ENCODE measurements around the gene ARL17B.
"Not testable (repeated sequence)": the region's sequence is repeated elsewhere in the genome, so short reads cannot be mapped to it uniquely, and the experiment has no call there.

The ARL17B gene

GRCh38 chr17:46249153-46249552, 112.4 kb downstream of the ARL17B start:
- not testable (repeated sequence) for DNase-seq (ENCODE audit: low read depth in 3 of 3)

- not testable (repeated sequence) for DNase-seq (ENCODE audit: low read depth in 3 of 3)
Measured at GRCh38 chr17:46244949-46245768, 116.4 kb downstream of the ARL17B start.

GRCh38 chr17:46244339-46244913, 117.1 kb downstream of the ARL17B start:
- DNase-seq (ENCODE audit: low read depth in 3 of 3) = not testable (repeated sequence)

DNA sequence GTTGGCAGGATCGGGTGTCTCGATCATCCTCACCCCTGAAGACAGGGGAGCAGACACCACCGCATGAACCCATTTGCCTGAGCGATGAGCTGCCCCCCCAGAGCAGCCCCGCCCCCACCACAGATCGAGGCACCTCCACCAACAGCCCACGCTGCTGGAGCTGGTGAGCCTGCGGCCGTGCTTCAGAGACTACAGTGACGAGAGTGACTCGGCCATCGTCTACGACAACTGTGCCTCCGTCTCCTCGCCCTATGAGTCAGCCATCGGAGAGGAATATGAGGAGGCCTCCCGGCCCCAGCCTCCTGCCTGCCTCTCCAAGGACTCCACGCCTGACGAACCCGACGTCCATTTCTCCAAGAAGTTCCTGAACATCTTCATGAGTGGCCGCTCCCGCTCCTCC, 117.6 kb downstream of the ARL17B start:
- not testable (repeated sequence) for DNase-seq (ENCODE audit: low read depth in 3 of 3)

DNA sequence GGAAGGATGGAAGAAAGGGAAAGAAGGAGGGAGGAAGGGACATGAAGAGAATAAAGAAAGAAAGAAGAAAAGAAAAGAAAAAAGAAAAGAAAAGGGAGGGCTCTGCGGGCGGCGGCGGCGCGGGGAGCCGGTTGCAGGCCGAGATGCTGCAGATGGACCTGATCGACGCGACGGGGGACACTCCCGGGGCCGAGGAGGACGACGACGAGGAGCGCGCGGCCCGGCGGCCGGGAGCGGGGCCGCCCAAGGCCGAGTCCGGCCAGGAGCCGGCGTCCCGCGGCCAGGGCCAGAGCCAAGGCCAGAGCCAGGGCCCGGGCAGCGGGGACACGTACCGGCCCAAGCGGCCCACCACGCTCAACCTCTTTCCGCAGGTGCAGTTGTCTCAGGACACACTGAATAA, 118.1 kb downstream of the ARL17B start:
- DNase-seq (ENCODE audit: low read depth in 3 of 3) = not testable (repeated sequence)

DNA sequence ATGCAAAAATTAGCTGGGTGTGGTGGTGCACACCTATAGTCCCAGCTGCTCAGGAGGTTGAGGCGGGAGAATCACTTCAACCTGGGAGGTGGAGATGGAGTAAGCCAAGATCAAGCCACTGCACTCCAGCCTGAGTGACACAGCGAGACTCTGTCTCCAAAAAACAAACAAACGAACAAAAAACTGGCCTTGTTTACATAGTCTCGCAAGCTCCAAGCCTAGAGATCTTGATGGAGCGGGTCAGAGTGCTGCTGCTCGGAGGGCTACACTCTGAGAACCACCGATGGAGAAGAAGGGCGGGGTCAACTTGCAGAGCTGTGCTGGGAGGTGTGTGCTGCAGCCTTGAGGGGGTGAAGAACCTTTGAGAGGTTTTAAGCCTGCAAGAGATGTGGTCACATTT, 130.2 kb downstream of the ARL17B start:
- DNase-seq (ENCODE audit: low read depth in 3 of 3) = not testable (repeated sequence)

- peak; percentile 88 to 95 (median 90) for DNase-seq (ENCODE audit: low read depth in 3 of 3)
Measured at GRCh38 chr17:46225274-46225794, 136.2 kb downstream of the ARL17B start.

DNA sequence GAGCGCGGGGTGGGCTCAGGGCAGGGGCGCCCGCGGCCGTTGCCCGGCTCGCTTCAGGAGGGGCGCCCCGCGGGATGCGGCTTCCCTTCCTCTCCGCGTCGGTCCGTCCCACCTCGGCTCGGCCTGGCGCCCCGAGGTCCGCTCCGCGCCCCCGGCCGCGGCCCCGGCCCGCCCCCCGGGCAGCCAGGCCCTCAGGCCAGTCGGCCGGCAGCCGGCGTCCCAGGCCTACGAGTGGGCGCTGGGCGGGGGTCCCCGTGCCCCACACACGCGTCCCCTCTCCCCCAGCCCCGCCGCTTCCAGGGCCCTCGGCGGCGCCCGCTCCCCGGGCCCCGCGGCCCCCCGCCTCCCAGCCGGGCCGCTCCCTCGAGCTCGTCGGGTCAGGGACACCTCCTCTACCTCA, 136.7 kb downstream of the ARL17B start:
- DNase-seq (ENCODE audit: low read depth in 3 of 3) = not testable (repeated sequence)
